Prostate gland (tissue), 2 donors: ENCODE measurements around the gene PEF1.

ENCODE experiments used
- POLR2A ChIP-seq: fragments of 450-650 bp; IDR thresholded peaks from one replicate; pipeline ENCODE4 v1.6.1; 2016; ENCODE audit warnings: antibody characterized with exemption, mild to moderate bottlenecking
- TF ChIP-seq, protein P1 (sequence below), 4 experiments: fragments of 200-600 bp in 2 of 4; fragments of 450-650 bp in 2 of 4; sonication (generic) in 2 of 4; IDR thresholded peaks; 1 replicate in 3 of 4; 2 replicates in 1 of 4; pipeline ENCODE4 v1.5.1; 2016 to 2019; ENCODE audit warnings: antibody characterized with exemption in 4 of 4, mild to moderate bottlenecking in 2 of 4, moderate library complexity in 2 of 4

GRCh38 chr1:31671561-31672201 lies 27.0 kb upstream of the PEF1 start:
- TF ChIP-seq, protein P1, sequence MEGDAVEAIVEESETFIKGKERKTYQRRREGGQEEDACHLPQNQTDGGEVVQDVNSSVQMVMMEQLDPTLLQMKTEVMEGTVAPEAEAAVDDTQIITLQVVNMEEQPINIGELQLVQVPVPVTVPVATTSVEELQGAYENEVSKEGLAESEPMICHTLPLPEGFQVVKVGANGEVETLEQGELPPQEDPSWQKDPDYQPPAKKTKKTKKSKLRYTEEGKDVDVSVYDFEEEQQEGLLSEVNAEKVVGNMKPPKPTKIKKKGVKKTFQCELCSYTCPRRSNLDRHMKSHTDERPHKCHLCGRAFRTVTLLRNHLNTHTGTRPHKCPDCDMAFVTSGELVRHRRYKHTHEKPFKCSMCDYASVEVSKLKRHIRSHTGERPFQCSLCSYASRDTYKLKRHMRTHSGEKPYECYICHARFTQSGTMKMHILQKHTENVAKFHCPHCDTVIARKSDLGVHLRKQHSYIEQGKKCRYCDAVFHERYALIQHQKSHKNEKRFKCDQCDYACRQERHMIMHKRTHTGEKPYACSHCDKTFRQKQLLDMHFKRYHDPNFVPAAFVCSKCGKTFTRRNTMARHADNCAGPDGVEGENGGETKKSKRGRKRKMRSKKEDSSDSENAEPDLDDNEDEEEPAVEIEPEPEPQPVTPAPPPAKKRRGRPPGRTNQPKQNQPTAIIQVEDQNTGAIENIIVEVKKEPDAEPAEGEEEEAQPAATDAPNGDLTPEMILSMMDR (IDR thresholded peaks at IDR 0.05) = no peak
- TF ChIP-seq POLR2A = no peak
